HEK293T (cell line): ENCODE measurements around the gene CACTIN.

Experiments
- CTCF ChIA-PET: fragments of 350-600 bp; formaldehyde crosslinking; extraction: SDS; loops from one replicate; lab custom pipeline; 2021; ENCODE audit warnings: antibody characterized with exemption, inconsistent platforms; lab: Yijun Ruan, JAX
- POLR2A ChIA-PET: fragments of 350-600 bp; formaldehyde crosslinking; extraction: SDS; loops from one replicate; lab custom pipeline; 2020; ENCODE audit warnings: antibody characterized with exemption, inconsistent platforms; lab: Yijun Ruan, JAX
- DNase-seq: peaks from one replicate; pipeline ENCODE4 v3.0.0; 2012; ENCODE audit warnings: mixed read lengths; ENCODE audit errors: extremely low spot score
- ARNT ChIP-seq: fragments of 450-650 bp; IDR thresholded peaks from 2 replicates; pipeline ENCODE4 v1.6.1; 2017; ENCODE audit warnings: mild to moderate bottlenecking
- BHLHE40 ChIP-seq: fragments of 450-650 bp; IDR thresholded peaks from 2 replicates; pipeline ENCODE4 v1.6.1; 2016; ENCODE audit warnings: mild to moderate bottlenecking, moderate library complexity, borderline replicate concordance
- CTBP1 ChIP-seq: fragments of 450-650 bp; IDR thresholded peaks from 2 replicates; pipeline ENCODE4 v1.6.1; 2016; ENCODE audit warnings: borderline replicate concordance
- ELF4 ChIP-seq: fragments of 450-650 bp; IDR thresholded peaks from 2 replicates; pipeline ENCODE4 v1.6.1; 2017; ENCODE audit warnings: antibody characterized with exemption
- FOXA1 ChIP-seq: fragments of 450-650 bp; IDR thresholded peaks from 2 replicates; pipeline ENCODE4 v1.6.1; 2016; ENCODE audit warnings: mild to moderate bottlenecking
- FOXK2 ChIP-seq: fragments of 450-650 bp; IDR thresholded peaks from 2 replicates; pipeline ENCODE4 v1.6.1; 2016; ENCODE audit warnings: mild to moderate bottlenecking
- FOXM1 ChIP-seq: fragments of 450-650 bp; IDR thresholded peaks from 2 replicates; pipeline ENCODE4 v1.6.1; 2017; ENCODE audit warnings: mild to moderate bottlenecking, borderline replicate concordance
- HDGF ChIP-seq: fragments of 450-650 bp; IDR thresholded peaks from 2 replicates; pipeline ENCODE4 v1.6.1; 2017; ENCODE audit warnings: antibody characterized with exemption, borderline replicate concordance
- L3MBTL2 ChIP-seq: fragments of 450-650 bp; conservative IDR thresholded peaks from 2 replicates; pipeline ENCODE4 v1.6.1; 2016; ENCODE audit warnings: mild to moderate bottlenecking
- LEF1 ChIP-seq: fragments of 450-650 bp; IDR thresholded peaks from 2 replicates; pipeline ENCODE4 v1.6.1; 2017; ENCODE audit warnings: mild to moderate bottlenecking, borderline replicate concordance
- NFRKB ChIP-seq: fragments of 450-650 bp; IDR thresholded peaks from 2 replicates; pipeline ENCODE4 v1.6.1; 2016; ENCODE audit warnings: mild to moderate bottlenecking, moderate library complexity
- SP1 ChIP-seq: fragments of 450-650 bp; IDR thresholded peaks from 2 replicates; pipeline ENCODE4 v1.6.1; 2017
- SUZ12 ChIP-seq: fragments of 450-650 bp; IDR thresholded peaks from 2 replicates; pipeline ENCODE4 v1.6.1; 2016; ENCODE audit warnings: mild to moderate bottlenecking
- TARDBP ChIP-seq: fragments of 450-650 bp; IDR thresholded peaks from 2 replicates; pipeline ENCODE4 v1.6.1; 2016
- ZNF384 ChIP-seq: fragments of 450-650 bp; IDR thresholded peaks from 2 replicates; pipeline ENCODE4 v1.6.1; 2016
- TF ChIP-seq, protein P1 (sequence below): fragments of 450-650 bp; IDR thresholded peaks from 2 replicates; pipeline ENCODE4 v1.6.1; 2016

The CACTIN gene

DNA sequence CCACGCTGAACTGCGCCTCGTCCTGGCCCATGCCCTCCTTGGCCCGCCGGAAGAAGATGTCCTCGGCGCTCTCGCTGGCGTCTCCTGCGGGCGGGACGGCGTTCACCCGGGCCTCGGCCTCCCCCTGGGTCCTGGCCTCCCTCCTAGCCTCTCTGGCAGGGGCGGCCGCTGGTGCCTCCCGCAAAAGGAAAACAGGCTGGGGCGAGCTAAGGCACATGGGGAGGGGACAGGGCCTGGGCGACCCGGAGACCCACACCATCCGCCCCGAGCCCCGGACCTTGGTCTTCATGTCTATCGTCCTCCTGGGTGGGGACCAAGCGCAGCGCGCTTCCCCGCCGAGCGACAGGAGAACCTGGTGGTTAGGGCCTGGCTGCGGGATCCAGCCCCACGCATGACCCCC is 14.3 kb downstream of the CACTIN start:
- TF ChIP-seq L3MBTL2 = no peak
- TF ChIP-seq CTBP1 = no peak
- no peak for TF ChIP-seq SP1
- TF ChIP-seq FOXA1 = no peak
- no peak for TF ChIP-seq ZNF384
- TF ChIP-seq FOXM1 = no peak
- TF ChIP-seq BHLHE40 = no peak
- no peak for TF ChIP-seq ELF4
- TF ChIP-seq FOXK2 = no peak
- no peak for TF ChIP-seq LEF1
- no peak for TF ChIP-seq SUZ12
- no peak for TF ChIP-seq TARDBP
- no peak for TF ChIP-seq ARNT
- TF ChIP-seq, protein P1, sequence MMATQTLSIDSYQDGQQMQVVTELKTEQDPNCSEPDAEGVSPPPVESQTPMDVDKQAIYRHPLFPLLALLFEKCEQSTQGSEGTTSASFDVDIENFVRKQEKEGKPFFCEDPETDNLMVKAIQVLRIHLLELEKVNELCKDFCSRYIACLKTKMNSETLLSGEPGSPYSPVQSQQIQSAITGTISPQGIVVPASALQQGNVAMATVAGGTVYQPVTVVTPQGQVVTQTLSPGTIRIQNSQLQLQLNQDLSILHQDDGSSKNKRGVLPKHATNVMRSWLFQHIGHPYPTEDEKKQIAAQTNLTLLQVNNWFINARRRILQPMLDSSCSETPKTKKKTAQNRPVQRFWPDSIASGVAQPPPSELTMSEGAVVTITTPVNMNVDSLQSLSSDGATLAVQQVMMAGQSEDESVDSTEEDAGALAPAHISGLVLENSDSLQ = no peak
- no peak for TF ChIP-seq NFRKB
- no peak for TF ChIP-seq HDGF
- DNase-seq = no peak
- ChIA-PET POLR2A (no interaction called here), CTCF (no interaction called here)

DNA sequence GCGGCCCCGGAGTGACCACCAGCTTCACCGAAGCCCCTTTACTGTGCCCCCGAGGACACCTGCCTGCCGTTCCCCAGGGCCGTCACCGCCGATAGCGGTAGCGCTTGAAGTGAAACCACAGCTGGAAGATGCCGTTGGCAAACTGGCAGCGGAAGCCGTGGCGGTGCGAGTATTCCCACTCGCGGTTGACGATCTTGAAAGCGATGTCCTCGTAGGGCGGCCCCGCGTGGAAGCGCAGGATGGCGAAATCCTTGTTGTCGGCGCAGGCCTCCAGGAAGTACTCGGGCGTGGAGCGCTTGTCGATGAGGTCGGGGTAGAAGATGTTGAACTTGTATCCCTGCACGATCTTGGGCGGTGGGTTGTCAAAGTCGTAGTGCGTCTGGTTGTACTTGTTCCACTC is 14.7 kb downstream of the CACTIN start:
- CTCF ChIA-PET = no interaction called here
- DNase-seq = no peak
- POLR2A ChIA-PET = no interaction called here
- TF ChIP-seq HDGF = no peak
- TF ChIP-seq ZNF384 = no peak
- no peak for TF ChIP-seq LEF1

DNA sequence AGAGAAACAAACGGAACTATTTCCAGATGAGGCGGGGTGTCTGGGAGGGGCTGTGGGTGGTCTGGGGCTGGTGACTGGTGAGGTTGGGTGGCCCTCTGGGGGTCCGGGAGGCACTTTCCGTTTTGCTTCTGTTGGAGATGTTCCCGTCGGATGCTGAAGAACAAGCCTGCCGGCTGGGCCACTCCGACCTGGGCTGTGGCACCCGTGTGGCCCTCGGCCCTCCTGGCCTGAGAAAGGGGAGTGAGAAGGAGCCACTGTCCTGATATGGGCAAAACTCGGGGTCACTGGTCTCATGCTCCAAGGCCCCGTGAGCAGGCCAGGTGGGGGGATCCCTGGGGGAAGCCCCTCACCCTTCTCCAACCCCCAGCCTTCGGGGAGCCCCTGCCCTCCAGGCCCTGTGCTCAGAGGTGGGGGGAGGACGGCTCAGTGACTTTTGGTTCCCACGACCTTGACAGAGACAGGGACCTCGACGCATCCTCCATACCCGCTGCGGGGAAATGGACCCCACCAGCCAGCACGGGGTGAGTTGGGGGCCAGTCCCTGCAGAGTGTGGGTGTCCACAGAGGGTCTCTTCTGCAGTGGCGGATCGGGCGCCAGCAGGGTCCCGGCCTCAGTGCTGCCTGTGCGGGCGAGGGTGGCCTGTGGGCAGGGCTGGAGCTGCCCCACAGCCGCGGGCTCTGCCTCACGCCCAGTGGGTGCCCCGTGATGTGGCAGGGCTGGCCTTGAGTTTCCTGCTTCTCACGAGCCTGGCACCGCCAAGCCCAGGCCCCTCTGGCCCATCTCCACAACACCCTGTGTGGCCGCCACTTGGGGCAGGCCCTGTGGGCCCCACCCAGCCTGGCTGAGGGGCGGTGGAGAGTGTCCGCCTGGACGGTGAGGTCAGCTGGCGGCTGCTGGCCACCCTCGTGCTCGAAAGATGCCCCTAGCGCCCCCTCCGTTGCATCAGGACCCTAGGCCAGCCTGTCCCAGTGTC is 15.6 kb downstream of the CACTIN start:
- POLR2A ChIA-PET = no interaction called here
- no peak for TF ChIP-seq FOXA1
- TF ChIP-seq, protein P1 = no peak
- TF ChIP-seq ARNT = no peak
- CTCF ChIA-PET = no interaction called here
- no peak for DNase-seq

DNA sequence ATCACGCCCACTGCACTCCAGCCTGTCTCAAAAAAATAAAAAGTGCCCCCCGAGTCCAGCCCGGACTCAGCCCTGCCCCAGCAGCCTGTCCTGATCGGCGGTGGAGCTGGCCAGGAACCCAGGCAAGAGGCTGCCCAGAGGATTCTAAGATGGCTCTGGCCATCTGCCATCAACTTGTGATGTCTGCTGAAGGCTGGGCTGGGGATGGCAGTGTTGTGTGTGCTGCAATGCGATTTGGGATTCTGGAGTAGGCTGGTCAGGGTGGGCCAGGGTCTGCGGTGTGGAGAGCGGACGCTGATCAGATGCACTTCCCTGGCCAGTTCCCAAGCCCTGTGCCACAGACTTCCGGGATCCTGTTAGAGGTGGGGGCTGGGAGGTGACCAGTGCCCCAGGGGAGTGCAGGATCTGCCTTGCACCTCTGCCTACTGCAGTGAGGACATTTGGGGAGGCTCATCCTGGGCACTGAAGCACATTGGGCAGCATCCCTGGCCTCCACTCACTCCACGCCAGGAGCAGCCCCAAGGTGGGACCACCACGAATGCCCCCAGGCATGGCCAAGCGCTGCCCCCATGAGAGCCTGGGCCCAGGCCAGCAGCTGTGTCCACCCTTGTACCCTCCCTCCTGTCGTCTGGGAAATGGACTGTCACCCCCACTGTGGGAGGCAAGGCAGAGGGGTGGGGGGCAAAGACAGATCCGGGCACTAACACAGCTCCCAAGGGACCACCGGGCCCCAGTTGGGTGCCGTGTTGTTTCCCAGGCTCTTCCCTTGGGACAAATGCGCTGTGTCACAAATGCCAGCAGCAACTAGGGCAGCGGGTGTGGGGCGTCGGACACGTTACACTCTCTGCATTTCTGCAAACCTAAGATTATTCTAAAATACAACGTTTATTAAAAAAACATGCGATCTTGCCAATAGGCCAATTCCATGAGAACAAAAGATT is 16.5 kb downstream of the CACTIN start:
- DNase-seq = no peak
- TF ChIP-seq LEF1 (no peak), ARNT (no peak), FOXM1 (no peak), NFRKB (no peak), SUZ12 (no peak), HDGF (no peak), CTBP1 (no peak), FOXK2 (no peak), ELF4 (no peak), L3MBTL2 (no peak), TARDBP (no peak), ZNF384 (no peak), BHLHE40 (no peak), FOXA1 (no peak), SP1 (no peak)
- TF ChIP-seq, protein P1 = no peak
- POLR2A ChIA-PET = no interaction called here
- CTCF ChIA-PET = no interaction called here

DNA sequence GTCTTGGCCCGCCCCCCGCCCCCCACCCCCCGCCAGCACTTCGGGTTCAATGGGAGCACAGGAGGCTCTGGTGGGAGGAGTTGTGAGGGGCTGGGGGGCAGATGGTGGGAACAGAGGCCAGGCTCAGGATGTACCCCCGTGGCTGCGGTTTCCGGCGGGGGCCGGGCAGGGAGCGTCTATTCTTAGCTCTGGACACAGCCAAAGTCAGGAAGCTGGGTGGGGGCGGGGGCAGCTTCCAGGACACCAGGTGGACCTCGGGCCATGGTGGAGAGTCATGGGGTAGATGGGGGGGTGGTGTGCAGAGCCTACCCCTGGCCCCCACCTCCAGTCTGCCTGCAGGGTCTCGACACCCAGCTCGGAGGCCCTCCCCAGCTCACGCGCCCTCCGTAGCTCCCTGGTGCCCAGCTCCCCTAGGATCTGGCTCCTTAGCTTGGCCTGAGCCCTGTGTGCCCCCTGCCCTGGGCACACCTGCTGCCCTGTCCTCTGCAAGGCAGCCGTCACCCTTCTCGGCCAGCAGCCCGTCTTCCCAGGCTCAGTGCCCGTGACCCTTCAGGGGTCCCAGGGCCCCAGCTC is 17.8 kb downstream of the CACTIN start:
- ChIA-PET CTCF (interaction anchor here (0.6 to 1.6 kb wide), 3 partner anchors 10 to 304 kb away, joined by 3 to 8 read pairs (median 4); no protein-coding TSS in a partner anchor), POLR2A (interaction anchor here (1.4 kb wide), 2 partner anchors 14 to 17 kb away, joined by 3 to 7 read pairs; no protein-coding TSS in a partner anchor)
- DNase-seq = no peak
- no peak for TF ChIP-seq L3MBTL2
- TF ChIP-seq, protein P1 = no peak
- no peak for TF ChIP-seq BHLHE40
- no peak for TF ChIP-seq FOXK2
- TF ChIP-seq ELF4 = no peak
- no peak for TF ChIP-seq SUZ12
- TF ChIP-seq TARDBP = no peak
- no peak for TF ChIP-seq CTBP1
- no peak for TF ChIP-seq HDGF
- TF ChIP-seq ARNT = no peak
- no peak for TF ChIP-seq FOXM1
- no peak for TF ChIP-seq LEF1
- no peak for TF ChIP-seq NFRKB
- no peak for TF ChIP-seq SP1
- no peak for TF ChIP-seq FOXA1
- TF ChIP-seq ZNF384 = no peak
